HFFc6 (cell line): ENCODE data around the gene GPHN. TPM values are rescaled to one million over a fixed set of nuclear protein-coding genes. Genes with fewer than 3 reads are reported as not detected.
"Not testable (repeated sequence)": the region's sequence is repeated elsewhere in the genome, so short reads cannot be mapped to it uniquely, and the experiment has no call there.

Source experiments
- DNase-seq: peaks from one replicate; pipeline ENCODE4 v3.0.0-alpha.2; 2018
- H3K27ac Mint-ChIP-seq: 2 replicates; pipeline ENCODE4 v1.8.0; 2020; ENCODE audit warnings: mild to moderate bottlenecking, mixed read lengths
- H3K27me3 Mint-ChIP-seq: 2 replicates; pipeline ENCODE4 v1.8.0; 2021; ENCODE audit warnings: mild to moderate bottlenecking, moderate library complexity, mixed read lengths; ENCODE audit not compliant: insufficient read depth
- H3K36me3 Mint-ChIP-seq: 2 replicates; pipeline ENCODE4 v1.8.0; 2021; ENCODE audit warnings: low read depth, mixed read lengths
- H3K4me1 Mint-ChIP-seq: 2 replicates; pipeline ENCODE4 v1.8.0; 2020; ENCODE audit warnings: low read depth, mixed read lengths
- H3K4me3 Mint-ChIP-seq: 2 replicates; pipeline ENCODE4 v1.8.0; 2020; ENCODE audit warnings: mild to moderate bottlenecking, moderate library complexity, mixed read lengths
- H3K9me3 Mint-ChIP-seq: 2 replicates; pipeline ENCODE4 v1.8.0; 2020; ENCODE audit warnings: mild to moderate bottlenecking, mixed read lengths
- total RNA-seq, 6 experiments: library from RNA; stranded (reverse); fragmentation: NEBNext Ultra II Directional; extraction: Animal tissue kit (Norgen Biotek cat#: 25700); gene quantifications; 2 replicates in 1 of 6; 3 replicates in 5 of 6; pipeline ENCODE4 v1.2.3, GENCODE V29; 2021
- TF ChIP-seq, protein P1 (sequence below): fragments of 200-600 bp; sonication (generic); IDR thresholded peaks from 2 replicates; pipeline ENCODE4 v1.5.0; 2021; ENCODE audit warnings: antibody characterized with exemption, mild to moderate bottlenecking

GPHN gene
- total RNA-seq, 6 experiments from 2014 or later, result 11.2 to 16.4 (median 15.0) TPM

DNA sequence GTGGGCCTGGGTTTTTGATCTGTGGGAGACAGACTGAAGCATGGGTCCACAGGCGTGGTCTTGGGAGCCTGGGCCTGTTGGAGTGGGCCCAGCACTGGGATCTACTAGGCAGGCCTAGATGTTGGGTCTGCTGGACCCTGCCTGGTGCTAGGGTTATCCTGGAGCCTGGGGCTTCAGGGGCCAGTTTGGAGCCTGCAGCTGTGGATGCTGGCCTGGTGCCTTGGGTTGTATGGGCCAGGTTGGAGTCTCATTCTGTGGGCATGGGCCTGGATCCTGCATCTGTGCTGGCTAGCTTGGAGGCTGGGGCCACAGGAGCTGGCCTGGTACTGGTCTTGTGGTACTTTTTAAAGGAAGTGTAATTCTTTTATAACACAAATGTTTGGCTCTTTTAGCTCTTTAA lies 68.0 kb downstream of the GPHN start:
- Mint-ChIP-seq H3K27me3 (no peaks in the 10 kb centered on the region), H3K27ac (no peak overlapping the region), H3K9me3 (peaks cover 9% of the 10 kb centered on the region), H3K36me3 (peaks cover 6% of the 10 kb centered on the region), H3K4me1 (no peaks in the 10 kb centered on the region), H3K4me3 (no peak overlapping the region)
- TF ChIP-seq, protein P1, sequence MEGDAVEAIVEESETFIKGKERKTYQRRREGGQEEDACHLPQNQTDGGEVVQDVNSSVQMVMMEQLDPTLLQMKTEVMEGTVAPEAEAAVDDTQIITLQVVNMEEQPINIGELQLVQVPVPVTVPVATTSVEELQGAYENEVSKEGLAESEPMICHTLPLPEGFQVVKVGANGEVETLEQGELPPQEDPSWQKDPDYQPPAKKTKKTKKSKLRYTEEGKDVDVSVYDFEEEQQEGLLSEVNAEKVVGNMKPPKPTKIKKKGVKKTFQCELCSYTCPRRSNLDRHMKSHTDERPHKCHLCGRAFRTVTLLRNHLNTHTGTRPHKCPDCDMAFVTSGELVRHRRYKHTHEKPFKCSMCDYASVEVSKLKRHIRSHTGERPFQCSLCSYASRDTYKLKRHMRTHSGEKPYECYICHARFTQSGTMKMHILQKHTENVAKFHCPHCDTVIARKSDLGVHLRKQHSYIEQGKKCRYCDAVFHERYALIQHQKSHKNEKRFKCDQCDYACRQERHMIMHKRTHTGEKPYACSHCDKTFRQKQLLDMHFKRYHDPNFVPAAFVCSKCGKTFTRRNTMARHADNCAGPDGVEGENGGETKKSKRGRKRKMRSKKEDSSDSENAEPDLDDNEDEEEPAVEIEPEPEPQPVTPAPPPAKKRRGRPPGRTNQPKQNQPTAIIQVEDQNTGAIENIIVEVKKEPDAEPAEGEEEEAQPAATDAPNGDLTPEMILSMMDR, result no peak
- DNase-seq, result no peak

DNA sequence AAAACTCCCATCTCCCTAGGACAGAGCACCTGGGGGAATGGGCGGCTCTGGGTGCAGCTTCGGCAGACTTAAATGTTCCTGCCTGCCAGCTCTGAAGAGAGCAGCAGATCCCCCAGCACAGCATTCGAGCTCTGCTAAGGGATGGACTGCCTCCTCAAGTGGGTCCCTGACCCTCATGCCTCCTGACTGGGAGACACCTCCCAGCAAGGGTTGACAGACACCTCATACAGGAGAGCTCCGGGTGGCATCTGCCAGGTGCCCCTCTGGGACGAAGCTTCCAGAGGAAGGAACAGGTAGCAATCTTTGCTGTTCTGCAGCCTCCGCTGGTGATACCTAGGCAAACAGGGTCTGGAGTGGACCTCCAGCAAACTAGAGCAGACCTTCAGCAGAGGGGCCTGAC lies 79.8 kb downstream of the GPHN start:
- H3K36me3 Mint-ChIP-seq, H3K27me3 Mint-ChIP-seq, DNase-seq, H3K4me3 Mint-ChIP-seq, H3K27ac Mint-ChIP-seq, H3K4me1 Mint-ChIP-seq: not testable (repeated sequence)
- H3K9me3 Mint-ChIP-seq, result peaks cover 39% of the 10 kb centered on the region

DNA sequence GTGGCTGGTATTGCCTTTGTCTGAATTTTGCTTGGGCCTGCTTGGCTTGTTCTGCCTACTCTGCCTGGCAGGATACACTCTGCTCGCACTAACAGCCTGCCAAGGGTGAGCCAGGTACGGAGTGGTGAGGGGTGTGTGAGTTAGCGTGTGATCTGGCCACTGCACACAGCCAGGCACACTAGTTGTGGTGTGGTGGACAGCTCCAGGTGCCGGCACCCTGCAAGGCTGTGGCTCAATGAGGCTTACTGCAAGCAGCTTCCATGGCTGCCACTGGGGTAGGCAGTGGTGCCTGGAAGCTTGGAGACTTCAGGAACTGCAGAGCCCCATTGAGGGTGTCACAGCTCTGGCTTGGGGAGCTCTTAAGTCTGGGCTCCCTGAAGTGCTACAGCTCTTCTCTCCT lies 87.4 kb downstream of the GPHN start:
- Mint-ChIP-seq H3K27me3 (no peaks in the 10 kb centered on the region; the same call in none of the 2 replicates), H3K4me3 (no peak overlapping the region), H3K4me1 (peaks cover 3% of the 10 kb centered on the region; the same call in 1 of the 2 replicates), H3K9me3 (peaks cover 9% of the 10 kb centered on the region), H3K27ac (no peak overlapping the region), H3K36me3 (0 out of 2 replicates have a peak, but pooled peaks cover 5% of the 10 kb centered on the region)
- no peak for DNase-seq
- TF ChIP-seq, protein P1, result no peak

DNA sequence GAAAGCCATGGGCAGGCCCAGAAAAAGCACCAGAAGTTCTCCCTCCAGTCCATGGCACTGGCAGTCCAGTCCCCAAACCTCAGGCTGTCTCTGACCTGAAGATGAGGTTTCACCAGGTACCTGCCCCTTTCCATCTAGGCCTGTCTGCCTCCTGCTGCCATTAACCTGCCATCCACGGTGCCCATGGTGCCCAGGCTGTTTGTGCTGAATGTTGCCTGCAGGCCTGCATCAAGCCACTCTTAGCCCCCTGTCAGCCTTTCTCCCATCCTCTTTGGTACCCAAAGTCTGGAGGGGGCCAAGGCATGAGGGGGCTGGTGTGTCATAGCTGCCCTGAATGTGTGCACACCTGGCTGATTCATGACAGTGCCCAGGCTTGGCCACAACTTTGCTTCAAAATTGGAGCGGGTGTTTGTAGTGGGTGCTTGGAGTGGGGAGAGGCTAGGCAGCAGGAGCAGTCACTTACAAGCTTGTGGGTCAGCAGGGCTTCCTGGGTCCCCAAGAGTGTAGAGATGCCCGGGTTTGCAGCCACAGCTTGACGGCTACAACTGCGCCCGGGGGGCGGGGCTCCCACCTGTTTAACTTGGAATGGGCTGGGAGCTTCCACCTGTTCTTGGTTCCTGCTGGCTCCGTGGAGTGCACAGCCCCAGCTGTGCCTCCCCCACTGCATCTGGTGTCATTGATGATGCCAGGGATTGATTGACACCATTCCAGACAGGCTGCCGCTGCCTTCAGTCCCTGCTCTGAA lies 88.5 kb downstream of the GPHN start:
- H3K9me3 Mint-ChIP-seq, result peaks cover 6% of the 10 kb centered on the region; the same call in 1 of the 2 replicates
- H3K36me3 Mint-ChIP-seq, result 0 out of 2 replicates have a peak, but pooled peaks cover 5% of the 10 kb centered on the region
- no peaks in the 10 kb centered on the region; the same call in none of the 2 replicates for H3K27me3 Mint-ChIP-seq
- no peak for DNase-seq
- TF ChIP-seq, protein P1, result no peak
- H3K4me3 Mint-ChIP-seq, result no peak overlapping the region
- H3K4me1 Mint-ChIP-seq, result peaks cover 10% of the 10 kb centered on the region; the same call in 1 of the 2 replicates
- no peak overlapping the region for H3K27ac Mint-ChIP-seq

DNA sequence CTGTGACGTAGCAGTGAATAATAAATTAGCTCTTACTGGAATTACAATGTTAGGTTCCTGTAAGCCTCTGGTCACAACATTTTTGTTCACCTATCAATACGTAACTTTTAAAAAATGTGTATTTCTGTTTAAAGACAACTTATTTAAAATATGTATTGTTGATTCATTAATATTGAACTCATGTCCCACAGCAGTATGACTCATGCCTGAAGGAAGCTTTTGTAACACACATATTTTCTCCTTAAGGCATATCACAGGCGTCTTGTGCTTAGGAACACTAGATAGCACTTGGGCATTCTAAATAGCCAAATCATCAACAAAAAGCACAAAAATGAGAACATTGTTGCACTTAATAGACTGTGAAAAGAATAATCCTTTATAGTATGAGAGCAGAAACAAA lies 92.5 kb downstream of the GPHN start:
- TF ChIP-seq, protein P1, result no peak
- Mint-ChIP-seq H3K9me3 (no peaks in the 10 kb centered on the region), H3K27ac (no peak overlapping the region)

DNA sequence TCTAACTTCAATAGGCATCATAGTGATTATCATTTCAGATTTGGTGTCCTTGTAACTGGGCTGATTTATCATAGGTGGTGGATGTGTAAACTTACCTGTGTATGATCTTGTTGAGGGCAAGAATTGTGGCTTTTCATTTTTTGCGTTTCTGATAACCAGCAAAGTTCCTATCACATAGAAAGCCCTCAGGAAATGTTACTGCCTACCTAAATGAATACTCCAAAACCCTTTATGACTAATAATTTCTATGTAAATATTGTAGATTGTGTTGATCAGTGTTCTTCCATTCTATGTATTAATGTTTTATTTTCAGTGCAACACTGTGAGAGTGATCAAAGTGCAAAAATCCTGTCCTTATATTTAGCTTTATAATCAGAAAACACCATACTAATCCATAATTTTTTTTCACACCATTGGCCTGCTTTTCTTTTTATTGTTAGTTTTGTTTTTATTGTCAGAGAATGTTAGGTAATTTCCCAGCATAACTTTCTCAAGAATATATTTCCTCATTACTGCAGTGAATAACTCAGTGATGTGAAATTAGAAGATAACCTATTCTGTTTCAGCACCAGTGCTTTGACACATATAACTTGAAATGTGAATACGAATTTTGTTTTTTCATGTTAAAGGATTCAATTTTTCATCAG lies 94.1 kb downstream of the GPHN start:
- no peaks in the 10 kb centered on the region for H3K9me3 Mint-ChIP-seq
- H3K27me3 Mint-ChIP-seq, result no peaks in the 10 kb centered on the region; the same call in none of the 2 replicates
- DNase-seq, result no peak
- H3K36me3 Mint-ChIP-seq, result no peaks in the 10 kb centered on the region
- H3K27ac Mint-ChIP-seq, result no peak overlapping the region
- H3K4me3 Mint-ChIP-seq, result no peak overlapping the region
- TF ChIP-seq, protein P1, result no peak
- peaks cover 10% of the 10 kb centered on the region; the same call in 1 of the 2 replicates for H3K4me1 Mint-ChIP-seq

More for the DNA sequence above, 92.5 kb downstream of the GPHN start:
- Mint-ChIP-seq H3K27me3 (no peaks in the 10 kb centered on the region; the same call in none of the 2 replicates), H3K4me1 (peaks cover 10% of the 10 kb centered on the region; the same call in 1 of the 2 replicates), H3K36me3 (no peaks in the 10 kb centered on the region), H3K4me3 (no peak overlapping the region)
- peak; percentile 25 for DNase-seq
